Measurements from ENCODE around the gene NOSIP.

NOSIP gene

GRCh38 chr19:49601482-49602038, 21.2 kb upstream of the NOSIP start:
- Histone ChIP-seq H3K27ac (replicated peaks) (no peak overlapping the region), H3K27me3 (ENCODE audit: insufficient read depth, poor library complexity, severe bottlenecking) (no peaks in the 10 kb centered on the region), H3K4me3 (replicated peaks; ENCODE audit: insufficient read depth, low read length) (no peak overlapping the region)
- DNase-seq (ENCODE audit: low read depth in 1 of 2, low spot score in 1 of 2): no peak
- no peak for TF ChIP-seq SPI1 (IDR thresholded peaks at IDR 0.05; ENCODE audit: borderline replicate concordance, low read depth)
- no peak for TF ChIP-seq CTCF (IDR thresholded peaks at IDR 0.05; ENCODE audit: insufficient read depth, low read length)
- no peak for TF ChIP-seq GABPA (IDR thresholded peaks at IDR 0.05; ENCODE audit: low read depth)
- TF ChIP-seq POLR2AphosphoS5 (IDR thresholded peaks at IDR 0.05; ENCODE audit: low read depth): no peak
- TF ChIP-seq REST (IDR thresholded peaks at IDR 0.05; ENCODE audit: insufficient replicate concordance, low read depth): no peak

- DNase-seq (ENCODE audit: low read depth in 1 of 2, low spot score in 1 of 2): no peak
- H3K4me3 ChIP-seq (replicated peaks; ENCODE audit: insufficient read depth, low read length): no peak overlapping the region
- no peaks in the 10 kb centered on the region for H3K27me3 ChIP-seq (ENCODE audit: insufficient read depth, poor library complexity, severe bottlenecking)
- no peak for TF ChIP-seq CTCF (IDR thresholded peaks at IDR 0.05; ENCODE audit: insufficient read depth, low read length)
- TF ChIP-seq POLR2AphosphoS5 (IDR thresholded peaks at IDR 0.05; ENCODE audit: low read depth): no peak
- TF ChIP-seq SPI1 (IDR thresholded peaks at IDR 0.05; ENCODE audit: borderline replicate concordance, low read depth): no peak
- TF ChIP-seq GABPA (IDR thresholded peaks at IDR 0.05; ENCODE audit: low read depth): no peak
- TF ChIP-seq REST (IDR thresholded peaks at IDR 0.05; ENCODE audit: insufficient replicate concordance, low read depth): no peak
- no peak overlapping the region for H3K27ac ChIP-seq (replicated peaks)
Measured at GRCh38 chr19:49599378-49600295, 19.3 kb upstream of the NOSIP start.

GRCh38 chr19:49597703-49597974, 17.3 kb upstream of the NOSIP start:
- TF ChIP-seq CTCF (IDR thresholded peaks at IDR 0.05; ENCODE audit: insufficient read depth, low read length): no peak
- no peak for TF ChIP-seq REST (IDR thresholded peaks at IDR 0.05; ENCODE audit: insufficient replicate concordance, low read depth)
- TF ChIP-seq GABPA (IDR thresholded peaks at IDR 0.05; ENCODE audit: low read depth): no peak
- TF ChIP-seq POLR2AphosphoS5 (IDR thresholded peaks at IDR 0.05; ENCODE audit: low read depth): no peak
- TF ChIP-seq SPI1 (IDR thresholded peaks at IDR 0.05; ENCODE audit: borderline replicate concordance, low read depth): no peak
- Histone ChIP-seq H3K27me3 (ENCODE audit: insufficient read depth, poor library complexity, severe bottlenecking) (no peaks in the 10 kb centered on the region), H3K4me3 (replicated peaks; ENCODE audit: insufficient read depth, low read length) (no peak overlapping the region), H3K27ac (replicated peaks) (no peak overlapping the region)
- DNase-seq (ENCODE audit: low read depth in 1 of 2, low spot score in 1 of 2): no peak
